Measurements from ENCODE around the gene KIAA1217. TPM values are rescaled to one million over a fixed set of nuclear protein-coding genes. Genes with fewer than 3 reads are reported as not detected.

Gene KIAA1217
- polyA plus RNA-seq, 3 donors: not detected

GRCh38 chr10:24255115-24255880 lies 46.4 kb downstream of the KIAA1217 start:
- Mint-ChIP-seq H3K4me1 (no peaks in the 10 kb centered on the region), H3K4me3 (no peak overlapping the region), H3K36me3 (no peaks in the 10 kb centered on the region), H3K9me3 (peaks cover 0 to 13% (median 0%) of the 10 kb centered on the region in 7 donors), H3K27ac (no peak overlapping the region), H3K27me3 (ENCODE audit: low read depth in 3 of 3) (peaks cover 0 to 3% (median 2%) of the 10 kb centered on the region in 3 donors)
- Histone ChIP-seq H2AFZ (ENCODE audit: insufficient read depth, low read depth, low read length, poor library complexity, severe bottlenecking) (no peak overlapping the region), H3K36me3 (replicated peaks in 1 of 2; ENCODE audit: control insufficient read depth in 1 of 2, insufficient read depth in 2 of 2, low read length in 2 of 2) (no peaks in the 10 kb centered on the region), H3K4me1 (ENCODE audit: control insufficient read depth in 1 of 2, insufficient read depth in 2 of 2, low read length in 2 of 2) (no peaks in the 10 kb centered on the region), H3K27ac (ENCODE audit: low read depth in 1 of 2, low read length in 2 of 2) (no peak overlapping the region), H3K27me3 (ENCODE audit: control insufficient read depth in 2 of 2, insufficient read depth in 2 of 2, low read length in 2 of 2) (no peaks in the 10 kb centered on the region), H3K4me3 (replicated peaks in 1 of 3; ENCODE audit: low read depth in 2 of 3, low read length in 3 of 3) (no peak overlapping the region), H3K9me3 (replicated peaks in 1 of 2; ENCODE audit: control insufficient read depth in 1 of 2, insufficient read depth in 1 of 2, low read length in 2 of 2) (no peaks in the 10 kb centered on the region), H3K9ac (ENCODE audit: insufficient read depth, low read length, poor library complexity, severe bottlenecking) (no peak overlapping the region), H3K79me2 (ENCODE audit: insufficient read depth, low read length) (no peaks in the 10 kb centered on the region), H4K20me1 (ENCODE audit: insufficient read depth, low read length) (no peaks in the 10 kb centered on the region), H3K4me2 (replicated peaks; ENCODE audit: extremely low read depth, low read length, poor library complexity, severe bottlenecking) (no peak overlapping the region)
- intact Hi-C loops (cut with micrococcal nuclease): no loop called here
- TF ChIP-seq, protein P1, sequence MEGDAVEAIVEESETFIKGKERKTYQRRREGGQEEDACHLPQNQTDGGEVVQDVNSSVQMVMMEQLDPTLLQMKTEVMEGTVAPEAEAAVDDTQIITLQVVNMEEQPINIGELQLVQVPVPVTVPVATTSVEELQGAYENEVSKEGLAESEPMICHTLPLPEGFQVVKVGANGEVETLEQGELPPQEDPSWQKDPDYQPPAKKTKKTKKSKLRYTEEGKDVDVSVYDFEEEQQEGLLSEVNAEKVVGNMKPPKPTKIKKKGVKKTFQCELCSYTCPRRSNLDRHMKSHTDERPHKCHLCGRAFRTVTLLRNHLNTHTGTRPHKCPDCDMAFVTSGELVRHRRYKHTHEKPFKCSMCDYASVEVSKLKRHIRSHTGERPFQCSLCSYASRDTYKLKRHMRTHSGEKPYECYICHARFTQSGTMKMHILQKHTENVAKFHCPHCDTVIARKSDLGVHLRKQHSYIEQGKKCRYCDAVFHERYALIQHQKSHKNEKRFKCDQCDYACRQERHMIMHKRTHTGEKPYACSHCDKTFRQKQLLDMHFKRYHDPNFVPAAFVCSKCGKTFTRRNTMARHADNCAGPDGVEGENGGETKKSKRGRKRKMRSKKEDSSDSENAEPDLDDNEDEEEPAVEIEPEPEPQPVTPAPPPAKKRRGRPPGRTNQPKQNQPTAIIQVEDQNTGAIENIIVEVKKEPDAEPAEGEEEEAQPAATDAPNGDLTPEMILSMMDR (IDR thresholded peaks at IDR 0.05): no peak
- WGBS (ENCODE audit: insufficient coverage): 91% methylated on average over 8 of the region's 14 CpGs
- DNase-seq: no peak

DNA sequence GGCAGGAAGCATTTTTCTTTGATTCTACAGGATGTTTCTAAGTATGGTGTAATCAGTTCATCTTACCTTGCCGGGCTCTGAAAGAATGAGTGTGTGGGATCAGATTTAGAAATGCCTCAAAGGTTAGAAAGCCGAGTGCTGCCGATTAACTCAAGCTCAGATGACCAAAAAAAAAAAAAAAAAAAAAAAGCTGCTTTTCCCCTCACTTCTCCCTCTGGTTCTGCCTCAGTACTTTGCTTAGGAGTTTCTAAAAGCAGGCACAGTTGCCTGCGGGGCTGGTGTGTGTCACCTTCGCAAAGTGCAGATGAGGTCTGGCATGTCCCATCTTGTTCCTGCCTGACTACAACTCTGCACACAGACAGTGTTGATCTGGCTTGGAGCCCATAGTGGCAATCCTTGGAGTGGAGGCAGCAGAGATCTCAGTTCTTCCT lies 47.0 kb downstream of the KIAA1217 start:
- H3K4me2 ChIP-seq (replicated peaks; ENCODE audit: extremely low read depth, low read length, poor library complexity, severe bottlenecking): no peak overlapping the region
- no peak overlapping the region for H3K4me3 ChIP-seq (replicated peaks in 1 of 3; ENCODE audit: low read depth in 2 of 3, low read length in 3 of 3)
- H2AFZ ChIP-seq (ENCODE audit: insufficient read depth, low read depth, low read length, poor library complexity, severe bottlenecking): no peak overlapping the region
- no peaks in the 10 kb centered on the region for H3K27me3 ChIP-seq (ENCODE audit: control insufficient read depth in 2 of 2, insufficient read depth in 2 of 2, low read length in 2 of 2)
- Mint-ChIP-seq H3K9me3 (peaks cover 0 to 13% (median 2%) of the 10 kb centered on the region in 7 donors), H3K4me3 (no peak overlapping the region), H3K4me1 (no peaks in the 10 kb centered on the region), H3K27me3 (ENCODE audit: low read depth in 3 of 3) (peaks cover 0 to 3% (median 2%) of the 10 kb centered on the region in 3 donors), H3K27ac (no peak overlapping the region), H3K36me3 (no peaks in the 10 kb centered on the region)
- no peaks in the 10 kb centered on the region for H4K20me1 ChIP-seq (ENCODE audit: insufficient read depth, low read length)
- TF ChIP-seq, protein P1 (IDR thresholded peaks at IDR 0.05): no peak
- no peaks in the 10 kb centered on the region for H3K4me1 ChIP-seq (ENCODE audit: control insufficient read depth in 1 of 2, insufficient read depth in 2 of 2, low read length in 2 of 2)
- H3K9ac ChIP-seq (ENCODE audit: insufficient read depth, low read length, poor library complexity, severe bottlenecking): no peak overlapping the region
- WGBS (ENCODE audit: insufficient coverage): 85% methylated on average over 2 of the region's 5 CpGs
- DNase-seq: no peak
- H3K79me2 ChIP-seq (ENCODE audit: insufficient read depth, low read length): no peaks in the 10 kb centered on the region
- H3K27ac ChIP-seq (ENCODE audit: low read depth in 1 of 2, low read length in 2 of 2): no peak overlapping the region
- no peaks in the 10 kb centered on the region for H3K36me3 ChIP-seq (replicated peaks in 1 of 2; ENCODE audit: control insufficient read depth in 1 of 2, insufficient read depth in 2 of 2, low read length in 2 of 2)
- intact Hi-C loops (cut with micrococcal nuclease): no loop called here
- H3K9me3 ChIP-seq (replicated peaks in 1 of 2; ENCODE audit: control insufficient read depth in 1 of 2, insufficient read depth in 1 of 2, low read length in 2 of 2): no peaks in the 10 kb centered on the region
